ENCODE data around the gene WASF1.

WASF1 gene

GRCh38 chr6:110179406-110180227 lies at the start of gene WASF1:
Gene WASF1, minus strand, starts transcription at chr6:110179670. Its CDS starts 52,069 bp downstream, at chr6:110127601.
- in situ Hi-C loops (cut with MboI; ENCODE audit: low sequenced_read_pairs) = no loop called here

DNA sequence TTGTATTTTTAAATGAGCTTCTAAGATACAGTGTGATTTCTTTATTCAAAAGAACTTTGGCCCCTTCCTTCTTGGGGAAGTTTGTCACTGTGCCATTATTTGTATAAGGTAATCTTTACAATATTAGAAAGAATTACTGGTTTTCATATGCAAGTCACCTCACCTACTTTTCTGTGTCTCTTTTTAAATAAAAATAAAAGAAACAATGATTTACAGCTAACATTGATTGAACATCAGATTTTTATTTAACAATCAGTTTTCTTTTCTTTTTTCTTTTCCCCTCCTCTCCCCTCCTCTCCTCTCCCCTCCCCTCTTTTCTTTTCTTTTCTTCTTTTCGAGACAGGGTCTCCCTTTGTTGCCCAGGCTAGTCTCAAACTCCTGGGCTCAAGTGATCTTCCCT lies 46.8 kb upstream of the WASF1 start:
- in situ Hi-C loops (cut with MboI; ENCODE audit: low sequenced_read_pairs) = no loop called here

DNA sequence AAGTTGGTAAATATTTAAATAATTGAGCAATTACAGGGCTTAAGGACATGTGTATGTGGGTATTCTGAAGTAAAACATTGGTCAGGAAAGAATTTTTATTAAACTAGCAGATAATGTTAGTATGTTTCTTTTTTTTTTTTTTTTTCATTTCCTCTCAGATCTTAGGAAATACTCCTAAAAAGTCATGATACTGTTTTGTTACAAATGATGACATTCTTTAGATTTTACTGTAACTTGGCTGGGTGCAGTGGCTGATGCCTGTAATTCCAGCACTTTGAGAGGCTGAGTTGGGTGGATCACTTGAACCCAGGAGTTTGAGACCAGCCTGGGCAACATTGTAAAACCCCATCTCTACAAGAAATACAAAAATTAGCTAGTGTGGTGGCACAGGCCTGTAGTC lies 42.3 kb upstream of the WASF1 start:
- in situ Hi-C loops (cut with MboI; ENCODE audit: low sequenced_read_pairs) = no loop called here

DNA sequence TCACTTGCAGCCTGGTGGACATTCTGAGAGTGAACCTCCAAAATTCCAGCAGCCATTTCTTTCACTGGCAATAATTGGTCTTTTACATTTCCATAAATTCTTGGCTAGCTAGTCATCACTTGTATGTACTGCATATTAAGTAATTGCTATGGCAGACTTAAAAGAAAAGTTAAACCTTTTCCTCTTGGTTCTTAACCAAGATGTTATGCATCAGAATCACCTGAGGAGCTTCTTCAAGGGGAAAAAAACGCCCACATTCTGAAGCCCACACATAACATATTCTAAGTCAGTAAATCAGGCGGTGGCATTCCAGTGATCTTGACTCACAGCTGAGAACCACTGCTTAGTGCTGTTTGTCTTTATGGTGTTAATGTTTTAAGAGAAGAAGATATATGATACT lies 37.8 kb upstream of the WASF1 start:
- in situ Hi-C loops (cut with MboI; ENCODE audit: low sequenced_read_pairs) = no loop called here

- in situ Hi-C loops (cut with MboI; ENCODE audit: low sequenced_read_pairs) = no loop called here
Measured at GRCh38 chr6:110216140-110216539, 36.7 kb upstream of the WASF1 start.

DNA sequence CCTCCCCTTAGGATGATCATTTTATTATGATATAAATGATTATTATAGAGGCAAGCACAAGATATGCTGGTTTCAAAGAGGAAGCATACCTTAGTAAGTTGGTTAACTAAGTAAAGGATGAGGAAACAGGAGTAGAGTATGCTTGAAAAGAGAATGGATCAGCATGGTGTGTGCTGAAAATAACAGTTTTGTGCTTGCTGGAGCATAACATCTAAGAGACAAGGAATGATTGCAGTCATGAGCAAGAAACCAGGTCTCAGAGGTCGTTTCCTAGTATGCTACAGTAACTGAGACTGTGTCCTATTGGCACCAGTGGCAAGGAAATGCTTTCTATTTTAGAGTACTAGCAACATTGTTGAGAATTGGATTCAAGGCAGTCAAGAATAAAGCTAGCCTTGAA lies 34.9 kb upstream of the WASF1 start:
- in situ Hi-C loops (cut with MboI; ENCODE audit: low sequenced_read_pairs) = no loop called here

DNA sequence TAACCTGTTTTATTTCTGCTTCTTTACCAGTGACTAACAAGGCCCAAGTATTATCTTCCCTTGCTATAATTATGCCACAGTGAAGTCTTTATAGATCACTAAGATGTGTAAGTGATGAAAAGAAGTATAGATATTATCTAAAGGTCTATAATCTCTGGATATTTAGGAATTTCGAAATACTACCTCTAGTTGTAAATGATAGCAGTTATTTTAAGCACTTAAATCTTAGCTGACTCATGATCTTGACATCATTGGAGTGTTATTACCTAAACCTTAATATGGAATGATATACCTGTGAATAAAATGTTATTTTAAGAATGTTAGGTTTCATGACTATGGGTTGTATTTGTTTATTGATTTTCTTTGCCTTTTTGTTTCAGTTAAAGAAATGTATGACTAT lies 32.3 kb upstream of the WASF1 start:
- in situ Hi-C loops (cut with MboI; ENCODE audit: low sequenced_read_pairs) = no loop called here

GRCh38 chr6:110207652-110208051 lies 28.2 kb upstream of the WASF1 start:
- in situ Hi-C loops (cut with MboI; ENCODE audit: low sequenced_read_pairs) = no loop called here

- in situ Hi-C loops (cut with MboI; ENCODE audit: low sequenced_read_pairs) = no loop called here
Measured at GRCh38 chr6:110201151-110201884, 21.8 kb upstream of the WASF1 start.

DNA sequence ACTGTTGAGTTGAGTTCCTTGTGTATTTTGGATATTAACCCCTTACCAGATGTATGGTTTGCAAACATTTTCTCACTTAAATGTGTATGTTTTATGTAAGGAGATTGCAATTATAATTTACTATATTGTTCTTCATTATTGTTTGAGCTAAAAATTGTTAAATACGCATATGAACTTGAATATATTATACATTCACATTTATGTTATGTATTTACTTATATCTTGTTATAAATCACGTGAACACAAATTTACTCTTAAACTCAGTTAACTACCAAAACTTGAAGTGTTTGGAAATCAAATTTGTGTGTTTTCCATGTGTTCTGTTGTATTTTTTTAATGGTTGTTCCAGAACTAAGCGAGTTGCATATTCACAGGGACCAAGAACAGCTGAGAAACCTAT lies 19.1 kb upstream of the WASF1 start:
- in situ Hi-C loops (cut with MboI; ENCODE audit: low sequenced_read_pairs) = no loop called here

GRCh38 chr6:110196874-110197273 lies 17.4 kb upstream of the WASF1 start:
- in situ Hi-C loops (cut with MboI; ENCODE audit: low sequenced_read_pairs) = no loop called here

GRCh38 chr6:110195639-110196038 lies 16.2 kb upstream of the WASF1 start:
- in situ Hi-C loops (cut with MboI; ENCODE audit: low sequenced_read_pairs) = no loop called here

DNA sequence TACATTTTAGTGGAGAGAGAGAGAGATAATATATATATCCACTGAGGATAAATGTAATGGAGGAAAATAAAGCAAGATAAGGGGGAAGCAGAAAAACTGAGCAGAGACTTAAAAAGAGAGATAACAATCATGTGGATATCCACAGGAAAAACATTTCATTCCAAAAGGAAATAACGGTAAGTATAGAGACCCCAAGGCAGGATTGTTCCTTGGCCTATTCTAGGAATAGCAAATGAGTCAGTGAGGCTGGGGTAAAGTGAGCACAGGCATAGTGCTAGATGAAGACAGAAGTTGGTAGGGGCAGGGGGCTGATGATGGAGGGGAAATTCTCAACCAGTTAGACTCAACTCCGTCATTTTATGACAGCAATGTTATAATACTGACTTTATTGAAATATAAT lies 12.0 kb upstream of the WASF1 start:
- in situ Hi-C loops (cut with MboI; ENCODE audit: low sequenced_read_pairs) = no loop called here

- in situ Hi-C loops (cut with MboI; ENCODE audit: low sequenced_read_pairs) = no loop called here
Measured at GRCh38 chr6:110190726-110191125, 11.3 kb upstream of the WASF1 start.

- in situ Hi-C loops (cut with MboI; ENCODE audit: low sequenced_read_pairs) = no loop called here
Measured at GRCh38 chr6:110188791-110189190, 9.3 kb upstream of the WASF1 start.

DNA sequence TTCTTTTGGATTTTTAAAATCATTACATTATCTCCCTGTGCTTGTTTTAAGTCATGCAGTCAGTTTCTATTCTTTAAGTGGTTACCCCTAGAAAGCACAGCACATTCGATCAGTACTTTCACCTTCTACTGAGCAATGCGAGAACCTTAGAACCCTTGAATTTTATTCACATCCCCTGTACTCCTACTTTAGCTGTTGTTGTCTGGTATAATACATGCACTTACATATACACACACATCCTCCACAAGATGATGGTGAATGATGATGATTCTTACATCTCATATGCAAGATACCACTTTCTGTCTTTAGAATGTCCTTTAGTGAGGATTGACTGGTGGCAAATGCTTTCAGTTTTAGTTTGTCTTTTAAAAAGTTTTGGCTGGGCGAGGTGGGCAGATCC lies 6.4 kb upstream of the WASF1 start:
- in situ Hi-C loops (cut with MboI; ENCODE audit: low sequenced_read_pairs) = no loop called here

DNA sequence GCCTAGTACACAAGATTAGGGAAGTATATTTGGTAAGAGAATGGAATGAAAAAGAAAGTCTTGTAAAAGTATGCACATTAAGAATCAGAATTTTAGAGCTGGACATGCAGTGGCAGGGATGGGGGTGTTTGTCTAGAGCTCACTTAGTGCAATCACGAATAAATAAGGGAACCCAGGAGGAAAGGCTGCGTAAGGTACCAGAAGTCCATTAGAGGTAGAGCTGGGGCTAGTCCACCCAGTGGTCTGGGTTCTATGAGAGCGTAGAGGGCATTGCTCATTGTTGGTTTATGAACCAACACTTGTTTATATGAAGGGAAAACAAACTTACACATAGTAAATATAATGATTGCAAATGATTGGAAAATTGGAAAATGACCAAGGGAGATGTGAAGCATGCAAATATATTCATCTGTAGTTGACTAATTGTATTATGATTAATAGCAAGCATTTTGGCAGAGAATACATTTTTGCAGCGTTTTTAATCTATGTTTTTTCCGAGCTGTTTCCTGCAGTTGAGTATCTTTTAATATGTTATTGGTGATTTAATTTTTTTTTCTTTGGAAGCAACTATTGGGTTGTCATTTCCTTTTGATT lies 3.9 kb upstream of the WASF1 start:
- in situ Hi-C loops (cut with MboI; ENCODE audit: low sequenced_read_pairs) = no loop called here

- in situ Hi-C loops (cut with MboI; ENCODE audit: low sequenced_read_pairs) = no loop called here
Measured at GRCh38 chr6:110181131-110182030, 1.9 kb upstream of the WASF1 start.

GRCh38 chr6:110180228-110181008 lies 948 bp upstream of the WASF1 start, which contains the start of gene CDC40:
Gene CDC40, plus strand, starts transcription at chr6:110180427. Its CDS starts 18 bp downstream, at chr6:110180445.
- in situ Hi-C loops (cut with MboI; ENCODE audit: low sequenced_read_pairs) = no loop called here
